Stimulated activated CD8-positive, alpha-beta memory T cell treated with anti-CD3 and anti-CD28 coated beads, Interleukin-12 subunit alpha, Interleukin-12 subunit beta, amount 100 ng/mL, for 24 hours (primary cell): ENCODE measurements around the gene PTCSC3.

Experiments used
- DNase-seq: peaks from one replicate; pipeline ENCODE4 v3.0.0-alpha.2; 2020; ENCODE audit errors: extremely low read depth

The PTCSC3 gene

GRCh38 chr14:36176524-36176923 lies at the start of gene PTCSC3:
Gene PTCSC3 (minus strand): TSS chr14:36176722.
- no peak for DNase-seq

- no peak for DNase-seq
These were observed 49.6 kb upstream of the PTCSC3 start for GRCh38 chr14:36226164-36226563.

GRCh38 chr14:36224176-36224575 lies 47.7 kb upstream of the PTCSC3 start:
- no peak for DNase-seq

- DNase-seq = no peak
These were observed 47.0 kb upstream of the PTCSC3 start for GRCh38 chr14:36223558-36223957.

GRCh38 chr14:36222952-36223468 lies 46.5 kb upstream of the PTCSC3 start:
- DNase-seq = no peak

- DNase-seq = no peak
These were observed 45.8 kb upstream of the PTCSC3 start for GRCh38 chr14:36222337-36222736.

- DNase-seq = no peak
These were observed 44.6 kb upstream of the PTCSC3 start for GRCh38 chr14:36221112-36221511.

GRCh38 chr14:36217732-36218131 lies 41.2 kb upstream of the PTCSC3 start:
- DNase-seq = no peak

GRCh38 chr14:36217027-36217426 lies 40.5 kb upstream of the PTCSC3 start:
- DNase-seq = no peak

GRCh38 chr14:36215217-36215598 lies 38.7 kb upstream of the PTCSC3 start:
- no peak for DNase-seq

GRCh38 chr14:36214476-36215216 lies 38.1 kb upstream of the PTCSC3 start:
- DNase-seq = no peak

- DNase-seq = no peak
These were observed 36.5 kb upstream of the PTCSC3 start for GRCh38 chr14:36212987-36213386.

GRCh38 chr14:36212577-36212976 lies 36.1 kb upstream of the PTCSC3 start:
- DNase-seq = no peak

- no peak for DNase-seq
These were observed 32.3 kb upstream of the PTCSC3 start for GRCh38 chr14:36208690-36209278.

- DNase-seq = no peak
These were observed 31.0 kb upstream of the PTCSC3 start for GRCh38 chr14:36207500-36207899.

- DNase-seq = no peak
These were observed 28.0 kb upstream of the PTCSC3 start for GRCh38 chr14:36204461-36205073.

- no peak for DNase-seq
These were observed 21.9 kb upstream of the PTCSC3 start for GRCh38 chr14:36198378-36198777.

- DNase-seq = no peak
These were observed 18.1 kb upstream of the PTCSC3 start for GRCh38 chr14:36194663-36195062.

- DNase-seq = no peak
These were observed 16.0 kb upstream of the PTCSC3 start for GRCh38 chr14:36192530-36192929.

GRCh38 chr14:36183402-36183801 lies 6.9 kb upstream of the PTCSC3 start:
- DNase-seq = no peak

- DNase-seq = no peak
These were observed 4.9 kb upstream of the PTCSC3 start for GRCh38 chr14:36181417-36181816.

GRCh38 chr14:36177489-36177888 lies 967 bp upstream of the PTCSC3 start:
- no peak for DNase-seq
